ENCODE data around the gene PHAF1.
"Not testable (repeated sequence)": the region's sequence is repeated elsewhere in the genome, so short reads cannot be mapped to it uniquely, and the experiment has no call there.

The PHAF1 gene

GRCh38 chr16:67105881-67106280, 3.9 kb upstream of the PHAF1 start:
- DNase-seq = no peak

GRCh38 chr16:67108489-67108888, 1.3 kb upstream of the PHAF1 start:
- no peak for DNase-seq

GRCh38 chr16:67108931-67109406, 772 bp upstream of the PHAF1 start:
- no peak for DNase-seq

- DNase-seq = no peak
Observed at GRCh38 chr16:67111951-67112444, 2.3 kb downstream of the PHAF1 start.

DNA sequence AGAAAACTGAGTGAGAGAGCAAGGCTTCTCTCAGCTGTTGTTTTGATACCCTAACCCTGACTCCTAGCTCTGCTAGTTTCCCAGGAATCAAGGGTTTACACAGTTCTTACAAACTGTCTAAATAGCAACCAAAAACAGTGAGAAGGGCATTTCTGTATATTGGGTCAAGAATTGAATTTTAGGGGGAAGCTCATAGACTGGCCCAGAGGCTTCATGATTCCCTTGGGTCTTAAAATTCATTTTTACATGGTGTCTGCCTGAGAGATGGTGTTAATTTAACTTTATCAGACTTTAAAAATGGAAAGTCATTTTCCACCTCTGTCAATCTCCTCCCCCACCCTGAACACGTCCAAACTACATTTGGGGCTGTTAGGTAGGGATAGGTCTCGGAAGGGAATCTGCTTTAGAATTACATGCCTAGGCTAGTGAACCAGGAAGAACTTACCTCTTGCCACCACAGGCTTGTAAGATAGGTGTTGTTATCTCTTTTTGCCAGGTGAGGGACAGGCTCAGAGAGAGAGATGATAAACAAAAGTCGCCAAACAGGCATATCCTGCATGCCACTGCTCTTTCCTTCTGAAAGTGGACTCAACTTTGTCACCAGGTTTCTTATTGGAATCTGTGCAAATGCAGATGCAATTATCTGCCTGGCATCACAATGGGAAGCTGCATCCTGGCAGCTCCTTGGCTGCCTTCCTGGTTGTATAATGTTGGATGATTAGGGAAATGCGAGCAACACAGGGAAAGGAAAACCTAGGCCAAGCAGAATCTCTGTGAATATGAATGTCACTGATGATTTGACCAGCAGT, 3.1 kb downstream of the PHAF1 start:
- no peak for DNase-seq

DNA sequence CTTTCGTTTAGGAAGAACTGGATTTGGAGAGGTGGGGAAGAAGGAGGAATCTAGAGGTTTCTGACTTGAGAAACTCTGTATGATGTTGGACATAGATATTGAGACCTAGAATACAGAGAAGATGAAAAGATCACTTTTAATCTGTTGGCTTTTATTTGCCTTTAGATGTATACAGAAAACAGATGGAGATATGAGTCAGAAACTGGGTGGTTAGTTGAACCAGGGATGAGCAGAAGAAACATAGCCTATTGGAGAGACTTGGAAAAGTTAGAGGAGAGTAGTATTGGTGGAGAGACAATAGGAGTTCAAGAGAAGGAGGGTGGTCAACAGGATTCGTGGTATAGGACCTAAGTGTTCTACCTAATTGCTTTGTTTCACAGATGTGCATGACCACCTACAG, 5.1 kb downstream of the PHAF1 start:
- DNase-seq = no peak

DNA sequence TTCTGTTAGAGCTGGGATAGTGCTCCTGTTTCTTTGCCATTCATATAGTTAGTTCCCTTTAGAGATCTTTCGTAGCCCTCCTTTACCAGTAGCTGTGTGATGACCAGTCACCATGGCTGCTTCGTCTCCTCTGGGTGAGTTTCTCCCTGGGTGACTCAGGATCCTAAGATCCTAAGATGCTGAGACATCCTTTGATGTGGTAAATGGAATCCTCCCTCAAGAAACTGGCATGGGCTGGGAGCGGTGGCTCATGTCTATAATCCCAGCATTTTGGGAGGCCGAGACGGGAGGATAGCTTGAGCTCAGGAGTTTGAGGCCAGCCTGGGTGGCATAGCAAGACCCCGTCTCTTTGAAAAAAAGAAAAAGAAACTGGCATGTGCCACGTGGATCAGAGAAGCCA, 5.9 kb downstream of the PHAF1 start:
- no peak for DNase-seq

GRCh38 chr16:67116388-67117311, 6.9 kb downstream of the PHAF1 start:
- DNase-seq = no peak

GRCh38 chr16:67117716-67118115, 8.0 kb downstream of the PHAF1 start:
- no peak for DNase-seq

DNA sequence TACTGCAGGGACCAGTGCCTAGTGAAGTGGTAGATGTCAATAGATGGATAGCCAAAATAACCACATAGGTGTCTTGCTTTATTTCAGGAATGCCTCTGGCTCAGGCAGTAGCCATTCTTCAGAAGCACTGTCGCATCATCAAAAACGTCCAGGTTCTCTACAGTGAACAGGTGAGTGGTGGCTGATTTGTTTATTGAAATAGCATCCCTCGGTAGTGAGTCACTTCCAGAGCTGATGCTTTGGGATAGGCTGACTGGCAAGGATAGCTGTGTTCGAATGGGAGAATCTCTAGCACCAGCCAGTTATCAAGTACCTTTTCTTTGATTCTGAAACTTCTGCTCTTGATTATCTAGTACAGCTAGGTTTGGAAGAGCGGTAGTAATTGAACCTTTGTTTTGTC, 10.3 kb downstream of the PHAF1 start:
- no peak for DNase-seq

GRCh38 chr16:67122799-67123198, 13.1 kb downstream of the PHAF1 start:
- DNase-seq = not testable (repeated sequence)

GRCh38 chr16:67128417-67128816, 18.7 kb downstream of the PHAF1 start:
- DNase-seq = no peak

DNA sequence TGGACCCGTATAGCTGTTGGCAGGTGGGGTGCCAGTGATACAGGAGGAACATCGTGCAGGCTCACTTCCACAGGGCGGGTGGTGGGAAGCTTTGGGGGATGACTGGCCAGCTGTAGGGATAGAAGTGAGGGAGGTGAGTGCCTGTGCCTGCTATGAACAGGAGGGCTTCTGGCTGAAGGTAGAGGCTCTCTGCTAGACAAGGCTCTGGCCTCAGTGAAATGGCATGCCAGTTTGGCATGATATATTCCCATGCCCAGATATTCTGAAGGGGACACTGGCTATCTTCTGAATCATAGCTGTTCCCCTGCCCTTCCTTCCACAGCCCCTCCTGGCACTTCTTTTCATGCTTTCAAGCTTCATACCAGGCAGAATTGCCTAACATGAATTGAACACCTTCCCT, 19.1 kb downstream of the PHAF1 start:
- no peak for DNase-seq

- no peak for DNase-seq
Observed at GRCh38 chr16:67129422-67129821, 19.7 kb downstream of the PHAF1 start.

GRCh38 chr16:67137605-67138004, 27.9 kb downstream of the PHAF1 start:
- DNase-seq = no peak

DNA sequence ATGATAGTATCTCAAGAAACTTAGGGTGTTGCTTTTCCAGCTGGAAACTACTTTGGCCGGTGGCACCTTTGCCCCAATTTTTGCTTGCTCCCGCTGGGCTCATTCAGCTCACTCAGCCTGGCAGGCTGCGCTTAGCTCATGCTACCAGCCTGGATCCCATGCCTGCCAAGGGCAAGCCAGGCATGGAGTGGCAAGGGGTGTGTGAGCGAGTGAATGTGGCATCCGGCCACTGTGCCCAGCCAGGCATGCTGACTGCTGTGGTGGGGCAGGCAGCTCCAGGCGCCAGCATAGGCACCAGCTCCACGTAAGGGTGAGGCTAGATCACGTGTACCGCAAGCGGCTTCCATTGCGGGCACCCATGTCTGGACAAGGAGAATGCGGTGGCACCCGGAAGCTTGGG, 31.6 kb downstream of the PHAF1 start:
- DNase-seq = no peak

GRCh38 chr16:67142342-67142741, 32.6 kb downstream of the PHAF1 start:
- no peak for DNase-seq

DNA sequence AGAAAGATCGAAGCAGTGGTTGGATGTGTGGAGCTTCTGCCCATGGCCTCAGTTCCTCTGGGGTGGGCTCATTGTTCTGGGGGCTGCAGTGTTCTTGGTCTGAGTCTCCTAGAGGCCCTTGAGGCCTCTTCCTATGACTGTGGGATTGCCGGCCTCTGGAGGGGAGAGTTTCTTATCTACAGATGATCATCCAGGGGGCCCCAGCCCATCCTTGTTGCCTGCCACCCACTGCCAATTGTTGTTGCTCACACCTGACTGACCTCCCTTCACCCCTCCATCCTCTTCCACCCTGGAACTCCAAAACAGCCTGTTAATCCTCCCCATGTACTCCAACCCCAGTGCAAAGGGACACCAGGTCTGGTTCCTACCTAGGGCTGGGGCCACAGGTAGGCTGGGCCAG, 35.2 kb downstream of the PHAF1 start:
- no peak for DNase-seq

- no peak for DNase-seq
Observed at GRCh38 chr16:67145746-67146145, 36.0 kb downstream of the PHAF1 start.

- no peak for DNase-seq
Observed at GRCh38 chr16:67146523-67147357, 37.0 kb downstream of the PHAF1 start.

GRCh38 chr16:67147437-67148140, 37.8 kb downstream of the PHAF1 start:
- DNase-seq = no peak

- no peak for DNase-seq
Observed at GRCh38 chr16:67148221-67148620, 38.5 kb downstream of the PHAF1 start.
